Hepatocyte (in vitro differentiated cells): ENCODE data around the gene HNRNPF.

Experiments
- EZH2 ChIP-seq: fragments of 200-600 bp; sonication (generic); IDR thresholded peaks from 2 replicates; pipeline ENCODE4 v1.6.1; 2016; ENCODE audit warnings: antibody characterized with exemption, mild to moderate bottlenecking, borderline replicate concordance
- EZH2phosphoT487 ChIP-seq: fragments of 200-600 bp; sonication (generic); IDR thresholded peaks from one replicate; pipeline ENCODE4 v1.6.1; 2018; ENCODE audit warnings: antibody characterized with exemption, mild to moderate bottlenecking, low read depth, moderate library complexity; ENCODE audit not compliant: unreplicated experiment, severe bottlenecking
- TF ChIP-seq, protein P1 (sequence below): fragments of 200-600 bp; sonication (generic); IDR thresholded peaks from 2 replicates; pipeline ENCODE4 v1.5.1; 2016; ENCODE audit warnings: antibody characterized with exemption, mild to moderate bottlenecking; ENCODE audit not compliant: poor library complexity

DNA sequence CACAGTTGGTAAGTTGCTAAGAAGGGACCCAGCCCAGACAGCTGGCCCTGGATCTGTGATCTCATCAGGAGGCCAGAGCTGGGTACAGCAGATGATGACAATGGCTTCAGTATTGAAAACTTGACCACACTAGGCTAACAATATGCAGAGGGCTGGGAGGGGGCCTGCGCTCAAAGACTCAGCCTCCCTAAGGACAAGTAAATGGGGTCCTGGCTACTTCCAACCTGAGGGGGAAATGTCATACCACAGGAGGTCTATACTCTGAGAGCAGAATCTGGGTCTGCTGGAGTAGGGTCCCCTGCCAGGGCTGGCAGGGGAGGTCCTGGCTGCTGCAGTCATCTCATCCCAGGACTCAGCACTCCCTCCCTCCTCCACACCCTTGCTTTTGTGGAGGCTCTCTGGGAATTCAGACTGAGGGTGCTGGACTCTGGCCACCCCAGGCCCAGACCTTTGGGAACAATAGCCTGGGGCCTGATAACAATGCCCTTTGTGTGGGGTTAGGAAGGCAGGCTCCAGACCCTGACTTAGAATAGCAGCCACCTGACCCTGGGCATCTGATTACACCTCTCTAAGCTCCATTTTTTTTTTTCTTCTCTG lies 36.1 kb downstream of the HNRNPF start:
- TF ChIP-seq, protein P1, sequence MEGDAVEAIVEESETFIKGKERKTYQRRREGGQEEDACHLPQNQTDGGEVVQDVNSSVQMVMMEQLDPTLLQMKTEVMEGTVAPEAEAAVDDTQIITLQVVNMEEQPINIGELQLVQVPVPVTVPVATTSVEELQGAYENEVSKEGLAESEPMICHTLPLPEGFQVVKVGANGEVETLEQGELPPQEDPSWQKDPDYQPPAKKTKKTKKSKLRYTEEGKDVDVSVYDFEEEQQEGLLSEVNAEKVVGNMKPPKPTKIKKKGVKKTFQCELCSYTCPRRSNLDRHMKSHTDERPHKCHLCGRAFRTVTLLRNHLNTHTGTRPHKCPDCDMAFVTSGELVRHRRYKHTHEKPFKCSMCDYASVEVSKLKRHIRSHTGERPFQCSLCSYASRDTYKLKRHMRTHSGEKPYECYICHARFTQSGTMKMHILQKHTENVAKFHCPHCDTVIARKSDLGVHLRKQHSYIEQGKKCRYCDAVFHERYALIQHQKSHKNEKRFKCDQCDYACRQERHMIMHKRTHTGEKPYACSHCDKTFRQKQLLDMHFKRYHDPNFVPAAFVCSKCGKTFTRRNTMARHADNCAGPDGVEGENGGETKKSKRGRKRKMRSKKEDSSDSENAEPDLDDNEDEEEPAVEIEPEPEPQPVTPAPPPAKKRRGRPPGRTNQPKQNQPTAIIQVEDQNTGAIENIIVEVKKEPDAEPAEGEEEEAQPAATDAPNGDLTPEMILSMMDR, result no peak
- no peak for TF ChIP-seq EZH2phosphoT487
- no peak for TF ChIP-seq EZH2
